B cell (primary cell): ENCODE results near the gene FARP2.

ENCODE experiments used
- EZH2 ChIP-seq: IDR thresholded peaks from 2 replicates; pipeline ENCODE4 v1.6.1; 2012; ENCODE audit warnings: borderline replicate concordance, low read depth, mild to moderate bottlenecking, moderate library complexity, low read length; ENCODE audit not compliant: insufficient read depth, poor library complexity, severe bottlenecking
- TF ChIP-seq, protein P1 (sequence below): fragments of 200-600 bp; IDR thresholded peaks from one replicate; pipeline ENCODE4 v1.8.0; 2022; ENCODE audit warnings: antibody characterized with exemption, mild to moderate bottlenecking

GRCh38 chr2:241308832-241309500 is 47.1 kb upstream of the FARP2 start:
- TF ChIP-seq, protein P1, sequence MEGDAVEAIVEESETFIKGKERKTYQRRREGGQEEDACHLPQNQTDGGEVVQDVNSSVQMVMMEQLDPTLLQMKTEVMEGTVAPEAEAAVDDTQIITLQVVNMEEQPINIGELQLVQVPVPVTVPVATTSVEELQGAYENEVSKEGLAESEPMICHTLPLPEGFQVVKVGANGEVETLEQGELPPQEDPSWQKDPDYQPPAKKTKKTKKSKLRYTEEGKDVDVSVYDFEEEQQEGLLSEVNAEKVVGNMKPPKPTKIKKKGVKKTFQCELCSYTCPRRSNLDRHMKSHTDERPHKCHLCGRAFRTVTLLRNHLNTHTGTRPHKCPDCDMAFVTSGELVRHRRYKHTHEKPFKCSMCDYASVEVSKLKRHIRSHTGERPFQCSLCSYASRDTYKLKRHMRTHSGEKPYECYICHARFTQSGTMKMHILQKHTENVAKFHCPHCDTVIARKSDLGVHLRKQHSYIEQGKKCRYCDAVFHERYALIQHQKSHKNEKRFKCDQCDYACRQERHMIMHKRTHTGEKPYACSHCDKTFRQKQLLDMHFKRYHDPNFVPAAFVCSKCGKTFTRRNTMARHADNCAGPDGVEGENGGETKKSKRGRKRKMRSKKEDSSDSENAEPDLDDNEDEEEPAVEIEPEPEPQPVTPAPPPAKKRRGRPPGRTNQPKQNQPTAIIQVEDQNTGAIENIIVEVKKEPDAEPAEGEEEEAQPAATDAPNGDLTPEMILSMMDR, result no peak
- TF ChIP-seq EZH2, result no peak
